ENCODE measurements around the gene MYO9B.

DNA sequence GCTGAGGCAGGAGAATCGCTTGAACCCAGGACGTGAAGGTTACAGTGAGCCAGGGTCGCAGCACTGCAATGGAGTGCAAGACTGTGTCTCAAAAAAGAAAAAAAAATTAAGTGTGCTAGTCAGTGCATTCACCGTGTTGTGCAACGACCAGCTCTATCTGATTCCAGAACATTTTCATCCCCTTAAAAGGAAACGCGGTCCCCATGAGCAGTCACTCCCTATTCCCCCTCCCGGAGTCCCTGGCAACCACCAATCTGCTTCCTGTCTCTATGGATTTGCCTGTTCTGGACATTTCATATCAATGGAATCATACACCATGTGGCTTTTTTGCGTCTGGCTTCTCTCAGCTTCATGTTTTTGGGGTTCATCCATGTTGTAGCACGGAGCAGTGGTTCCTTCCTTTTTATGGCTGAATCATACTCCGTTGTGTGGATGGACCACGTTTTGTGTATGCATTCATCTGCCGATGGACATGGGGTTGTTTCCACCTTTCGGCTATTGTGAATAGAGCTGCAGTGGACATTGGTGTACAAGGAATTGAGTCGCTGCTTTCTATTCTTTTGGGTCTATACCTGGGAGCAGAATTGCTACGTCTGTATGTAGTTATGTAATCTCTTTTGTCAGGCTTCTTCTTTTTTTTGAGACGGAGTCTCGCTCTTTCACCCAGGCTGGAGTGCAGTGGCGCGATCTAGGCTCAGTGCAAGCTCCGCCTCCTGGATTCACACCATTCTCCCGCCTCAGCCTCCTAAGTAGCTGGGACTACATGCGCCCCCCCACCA is 19.8 kb downstream of the MYO9B start:
- no peak for TF ChIP-seq SP1 (IDR thresholded peaks at IDR 0.05)
- no peak for TF ChIP-seq SUZ12 (IDR thresholded peaks at IDR 0.05)
- TF ChIP-seq NFRKB (IDR thresholded peaks at IDR 0.05) = no peak
- no peak for TF ChIP-seq ELF4 (IDR thresholded peaks at IDR 0.05)
- no peak for TF ChIP-seq HDGF (IDR thresholded peaks at IDR 0.05; ENCODE audit: borderline replicate concordance)
- no peak for TF ChIP-seq BHLHE40 (IDR thresholded peaks at IDR 0.05; ENCODE audit: borderline replicate concordance)
- TF ChIP-seq ARNT (IDR thresholded peaks at IDR 0.05) = no peak
